ENCODE data around the gene LARP4B. TPM values are rescaled to one million over a fixed set of nuclear protein-coding genes. Genes with fewer than 3 reads are reported as not detected.

Gene LARP4B
- total RNA-seq, 6 experiments from 2014 or later: 81.5 to 88.1 (median 83.5) TPM

DNA sequence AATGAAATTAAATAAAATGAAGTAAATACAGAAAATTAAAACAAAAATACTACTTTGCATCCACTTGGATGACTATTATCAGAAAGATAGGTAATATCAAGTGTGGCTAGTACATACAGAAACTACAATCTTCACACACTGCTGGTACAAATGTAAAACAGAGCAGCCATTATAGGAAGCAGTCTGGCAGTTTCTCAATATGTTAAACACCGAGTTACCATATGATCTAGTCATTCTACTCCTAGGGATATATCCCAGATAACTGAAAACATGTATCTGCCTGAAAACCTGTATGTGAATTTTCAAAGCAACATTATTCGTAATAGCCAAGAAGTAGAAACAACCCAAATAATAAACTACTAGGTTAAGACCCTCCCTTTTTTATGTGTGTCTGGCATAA, 33.4 kb downstream of the LARP4B start:
- Mint-ChIP-seq H3K4me1 (ENCODE audit: low read depth) (peaks cover 16% of the 10 kb centered on the region; the same call in 1 of the 2 replicates), H3K27me3 (ENCODE audit: insufficient read depth) (no peaks in the 10 kb centered on the region), H3K27ac (no peak overlapping the region), H3K4me3 (no peak overlapping the region), H3K36me3 (ENCODE audit: low read depth) (peaks cover 9% of the 10 kb centered on the region; the same call in 1 of the 2 replicates), H3K9me3 (no peaks in the 10 kb centered on the region)
- DNase-seq: no peak
- TF ChIP-seq, protein P1, sequence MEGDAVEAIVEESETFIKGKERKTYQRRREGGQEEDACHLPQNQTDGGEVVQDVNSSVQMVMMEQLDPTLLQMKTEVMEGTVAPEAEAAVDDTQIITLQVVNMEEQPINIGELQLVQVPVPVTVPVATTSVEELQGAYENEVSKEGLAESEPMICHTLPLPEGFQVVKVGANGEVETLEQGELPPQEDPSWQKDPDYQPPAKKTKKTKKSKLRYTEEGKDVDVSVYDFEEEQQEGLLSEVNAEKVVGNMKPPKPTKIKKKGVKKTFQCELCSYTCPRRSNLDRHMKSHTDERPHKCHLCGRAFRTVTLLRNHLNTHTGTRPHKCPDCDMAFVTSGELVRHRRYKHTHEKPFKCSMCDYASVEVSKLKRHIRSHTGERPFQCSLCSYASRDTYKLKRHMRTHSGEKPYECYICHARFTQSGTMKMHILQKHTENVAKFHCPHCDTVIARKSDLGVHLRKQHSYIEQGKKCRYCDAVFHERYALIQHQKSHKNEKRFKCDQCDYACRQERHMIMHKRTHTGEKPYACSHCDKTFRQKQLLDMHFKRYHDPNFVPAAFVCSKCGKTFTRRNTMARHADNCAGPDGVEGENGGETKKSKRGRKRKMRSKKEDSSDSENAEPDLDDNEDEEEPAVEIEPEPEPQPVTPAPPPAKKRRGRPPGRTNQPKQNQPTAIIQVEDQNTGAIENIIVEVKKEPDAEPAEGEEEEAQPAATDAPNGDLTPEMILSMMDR (IDR thresholded peaks at IDR 0.05): no peak

DNA sequence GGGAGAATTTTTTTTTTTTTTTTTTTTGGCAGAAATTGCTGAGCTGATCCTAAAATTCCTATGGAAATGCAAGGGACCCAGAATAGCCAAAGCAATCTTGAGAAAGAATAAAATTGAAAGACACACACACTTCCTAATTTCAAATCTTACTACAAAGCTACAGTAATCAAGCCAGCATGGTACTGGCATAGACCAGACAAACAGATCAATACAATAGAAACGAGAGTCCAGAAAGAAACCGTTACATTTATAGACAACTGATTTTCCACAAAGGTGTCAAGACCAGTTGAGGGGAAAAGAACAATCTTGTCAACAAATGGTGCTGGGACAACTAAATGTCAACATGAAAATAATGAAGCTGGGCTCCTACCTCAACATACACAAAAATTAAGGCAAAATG, 34.5 kb downstream of the LARP4B start:
- Mint-ChIP-seq H3K27ac (no peak overlapping the region), H3K27me3 (ENCODE audit: insufficient read depth) (no peaks in the 10 kb centered on the region), H3K9me3 (no peaks in the 10 kb centered on the region), H3K4me1 (ENCODE audit: low read depth) (peaks cover 16% of the 10 kb centered on the region; the same call in 1 of the 2 replicates), H3K4me3 (no peak overlapping the region), H3K36me3 (ENCODE audit: low read depth) (peaks cover 9% of the 10 kb centered on the region; the same call in 1 of the 2 replicates)
- TF ChIP-seq, protein P1 (IDR thresholded peaks at IDR 0.05): no peak
- DNase-seq: no peak

DNA sequence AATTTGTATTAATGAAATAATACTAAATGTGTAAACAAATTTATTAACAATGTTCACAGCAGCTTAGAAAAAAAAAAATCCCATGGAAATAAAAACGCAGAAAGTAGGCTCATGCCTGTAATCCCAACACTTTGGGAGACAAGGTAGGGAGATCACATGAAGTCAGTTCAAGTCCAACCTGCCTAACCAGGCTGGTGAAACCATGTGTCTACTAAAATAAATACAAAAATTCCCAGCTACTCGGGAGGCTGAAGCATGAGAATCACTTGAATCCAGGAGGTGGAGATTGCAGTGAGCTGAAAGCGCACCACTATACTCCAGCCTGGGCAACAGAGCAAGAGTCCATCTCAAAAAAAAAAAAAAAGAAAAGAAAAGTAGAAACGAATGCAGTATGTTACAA, 36.2 kb downstream of the LARP4B start:
- Mint-ChIP-seq H3K27ac (no peak overlapping the region), H3K4me1 (ENCODE audit: low read depth) (peaks cover 16% of the 10 kb centered on the region; the same call in 1 of the 2 replicates), H3K27me3 (ENCODE audit: insufficient read depth) (no peaks in the 10 kb centered on the region), H3K4me3 (no peak overlapping the region), H3K36me3 (ENCODE audit: low read depth) (no peaks in the 10 kb centered on the region; the same call in 1 of the 2 replicates), H3K9me3 (no peaks in the 10 kb centered on the region)
- DNase-seq: no peak
- TF ChIP-seq, protein P1 (IDR thresholded peaks at IDR 0.05): no peak

DNA sequence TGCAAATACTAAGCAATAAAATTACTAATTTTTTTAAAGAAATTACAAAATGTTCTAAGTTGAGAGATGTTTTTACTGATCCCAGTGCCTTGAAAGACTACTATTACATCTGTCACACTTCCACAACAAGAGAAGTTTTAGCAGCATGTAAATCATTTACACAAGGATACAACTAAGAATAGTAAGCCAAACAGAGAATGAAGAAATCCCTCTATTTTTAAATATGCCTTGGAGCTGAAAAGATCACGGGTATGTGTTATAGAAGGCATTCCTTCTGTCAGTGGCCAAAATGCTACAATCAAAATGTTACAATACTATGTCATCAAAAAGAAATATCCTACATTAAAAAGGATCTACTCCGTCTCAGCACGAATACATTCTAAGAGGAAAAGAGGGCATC, 52.6 kb downstream of the LARP4B start:
- peaks cover 14% of the 10 kb centered on the region for H3K4me1 Mint-ChIP-seq (ENCODE audit: low read depth)
- peaks cover 42% of the 10 kb centered on the region for H3K36me3 Mint-ChIP-seq (ENCODE audit: low read depth)
- no peak overlapping the region for H3K4me3 Mint-ChIP-seq
- no peak for DNase-seq
- TF ChIP-seq, protein P1 (IDR thresholded peaks at IDR 0.05): no peak
- no peaks in the 10 kb centered on the region for H3K9me3 Mint-ChIP-seq
- no peaks in the 10 kb centered on the region for H3K27me3 Mint-ChIP-seq (ENCODE audit: insufficient read depth)
- no peak overlapping the region for H3K27ac Mint-ChIP-seq

DNA sequence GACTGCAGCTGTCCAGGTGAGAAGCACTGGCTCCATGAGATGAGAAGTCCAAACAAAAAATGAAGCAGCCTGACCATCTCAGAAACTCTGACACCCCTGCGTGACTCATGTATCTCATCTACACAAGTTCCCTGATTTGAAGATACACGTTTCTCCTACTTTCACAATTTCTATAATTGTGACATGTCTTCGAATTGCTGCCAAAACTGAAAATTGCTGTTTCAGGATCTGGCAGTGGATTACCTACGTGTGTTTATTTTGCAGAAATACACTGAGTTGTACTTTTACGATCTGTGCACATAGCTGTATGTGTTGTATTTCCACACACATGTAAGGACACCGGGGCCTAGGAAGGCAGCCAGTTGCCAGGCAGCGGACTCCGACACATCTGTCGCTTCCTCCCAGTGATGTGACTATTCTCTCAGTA, 53.2 kb downstream of the LARP4B start:
- TF ChIP-seq, protein P1 (IDR thresholded peaks at IDR 0.05): no peak
- Mint-ChIP-seq H3K9me3 (no peaks in the 10 kb centered on the region), H3K36me3 (ENCODE audit: low read depth) (peaks cover 42% of the 10 kb centered on the region), H3K4me3 (no peak overlapping the region), H3K4me1 (ENCODE audit: low read depth) (peaks cover 14% of the 10 kb centered on the region), H3K27me3 (ENCODE audit: insufficient read depth) (no peaks in the 10 kb centered on the region), H3K27ac (0 out of 2 replicates have a peak overlapping the region, but pooled peaks have one; percentile 21)
- DNase-seq: no peak

DNA sequence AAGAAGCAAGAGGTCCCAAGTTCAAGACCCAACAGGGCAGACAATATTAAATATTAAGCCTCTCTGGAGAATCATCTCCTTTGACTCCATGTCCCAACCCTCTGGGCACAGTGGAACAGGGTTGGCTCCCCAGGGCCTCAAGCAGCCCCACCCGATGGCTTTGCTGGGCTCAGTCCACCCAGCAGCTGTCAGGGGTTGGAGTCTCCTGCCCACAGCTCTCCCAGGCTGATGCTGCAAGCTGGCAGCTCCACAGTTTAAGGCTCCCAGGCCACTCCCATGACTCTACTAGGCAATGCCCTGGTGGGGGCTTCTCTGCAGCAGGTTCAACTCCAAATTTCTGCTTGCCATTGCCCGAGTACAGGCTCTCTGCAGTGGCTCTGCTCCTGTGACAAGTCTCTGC, 55.1 kb downstream of the LARP4B start:
- Mint-ChIP-seq H3K36me3 (ENCODE audit: low read depth) (peaks cover 33% of the 10 kb centered on the region), H3K27me3 (ENCODE audit: insufficient read depth) (no peaks in the 10 kb centered on the region), H3K4me3 (no peak overlapping the region), H3K4me1 (ENCODE audit: low read depth) (peaks cover 14% of the 10 kb centered on the region), H3K27ac (no peak overlapping the region), H3K9me3 (no peaks in the 10 kb centered on the region)
- TF ChIP-seq, protein P1 (IDR thresholded peaks at IDR 0.05): no peak
- DNase-seq: no peak
